Large intestine (tissue), 3 donors: ENCODE data around the gene NOP53. TPM values are rescaled to one million over a fixed set of nuclear protein-coding genes. Genes with fewer than 3 reads are reported as not detected.
"Not testable (repeated sequence)": the region's sequence is repeated elsewhere in the genome, so short reads cannot be mapped to it uniquely, and the experiment has no call there.

ENCODE experiments used
- DNase-seq, 2 donors: peaks; one replicate each; pipeline versions ENCODE4 v3.0.0 to v3.0.0-alpha.2; 2013
- H3K27ac ChIP-seq: one replicate; pipeline ENCODE4 v1.5.1; 2013; ENCODE audit warnings: low read length
- H3K27me3 ChIP-seq: 2 replicates; pipeline ENCODE4 v1.6.1; 2013; ENCODE audit warnings: low read length; ENCODE audit not compliant: control insufficient read depth, insufficient read depth
- H3K36me3 ChIP-seq: 2 replicates; pipeline ENCODE4 v1.6.1; 2013; ENCODE audit warnings: low read length; ENCODE audit not compliant: control insufficient read depth, insufficient read depth
- H3K4me1 ChIP-seq: one replicate; pipeline ENCODE4 v1.6.1; 2013; ENCODE audit warnings: low read length; ENCODE audit not compliant: control insufficient read depth, insufficient read depth
- H3K4me3 ChIP-seq: one replicate; pipeline ENCODE4 v1.5.1; 2013; ENCODE audit warnings: low read length
- H3K9me3 ChIP-seq: one replicate; pipeline ENCODE4 v1.6.1; 2013; ENCODE audit warnings: mild to moderate bottlenecking, low read depth, low read length, moderate library complexity; ENCODE audit not compliant: control insufficient read depth
- WGBS: methylation state at CpG from one replicate; pipeline ENCODE4 v1.1.5; 2013; ENCODE audit warnings: low lambda C conversion rate; ENCODE audit not compliant: insufficient coverage; 5-methylcytosine and 5-hydroxymethylcytosine counted together
- polyA plus RNA-seq: library from polyadenylated mRNA; unstranded; fragments of 120-200 nt; gene quantifications from one replicate; pipeline ENCODE4 v1.2.1, GENCODE V29; 2013

The NOP53 gene
- polyA plus RNA-seq, 1 donor: 545 TPM

DNA sequence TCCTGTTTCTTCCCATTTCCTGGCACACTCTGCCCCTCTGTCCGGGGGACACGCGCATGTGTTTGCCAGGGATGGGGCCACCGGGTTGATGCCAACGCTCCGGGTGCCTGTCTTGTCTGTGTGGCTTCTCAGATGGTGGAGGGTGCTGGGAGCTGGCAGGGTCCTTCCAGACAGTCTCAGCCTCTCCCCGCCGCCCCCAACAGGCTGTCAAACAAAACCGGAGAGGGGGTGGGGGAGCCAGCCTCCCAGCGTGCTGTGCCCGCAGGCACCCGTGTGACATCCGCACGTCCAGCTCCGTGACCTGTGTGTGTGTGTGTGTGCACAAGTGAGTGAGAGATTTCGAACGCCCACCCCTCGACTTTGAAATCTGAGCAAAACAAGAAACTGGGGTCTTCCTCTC, 42.7 kb upstream of the NOP53 start:
- Histone ChIP-seq H3K27ac (no peak overlapping the region), H3K4me1 (no peaks in the 10 kb centered on the region), H3K36me3 (peaks cover 35% of the 10 kb centered on the region), H3K4me3 (no peak overlapping the region), H3K27me3 (peaks cover 2% of the 10 kb centered on the region), H3K9me3 (peaks cover 5% of the 10 kb centered on the region)
- WGBS: no CpG with 5 or more reads among the region's 18 CpGs
- no peak for DNase-seq

DNA sequence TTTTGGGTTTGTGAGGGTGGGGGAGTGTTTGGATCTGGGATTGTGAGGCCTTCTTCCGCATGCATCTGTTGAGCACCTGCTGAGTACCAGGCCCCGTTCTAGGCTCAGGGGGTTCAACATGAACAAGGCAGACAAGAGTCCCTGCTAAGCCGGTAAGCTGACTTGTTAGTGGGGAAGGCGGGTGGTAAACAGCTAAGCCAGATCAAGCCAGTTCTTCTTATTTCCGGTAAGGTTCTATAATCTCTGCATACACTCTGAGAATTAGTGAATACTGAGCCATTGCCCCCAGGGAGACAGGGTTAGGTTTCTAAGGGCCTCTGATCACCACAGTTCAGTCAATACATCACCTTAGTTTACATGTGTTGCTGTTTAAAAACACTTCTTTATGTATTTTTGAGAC, 42.0 kb upstream of the NOP53 start:
- H3K9me3 ChIP-seq: peaks cover 5% of the 10 kb centered on the region
- no peaks in the 10 kb centered on the region for H3K4me1 ChIP-seq
- no peak overlapping the region for H3K27ac ChIP-seq
- no peak for DNase-seq
- peaks cover 34% of the 10 kb centered on the region for H3K36me3 ChIP-seq
- peaks cover 2% of the 10 kb centered on the region for H3K27me3 ChIP-seq
- H3K4me3 ChIP-seq: no peak overlapping the region
- no CpG with 5 or more reads among the region's 5 CpGs for WGBS

DNA sequence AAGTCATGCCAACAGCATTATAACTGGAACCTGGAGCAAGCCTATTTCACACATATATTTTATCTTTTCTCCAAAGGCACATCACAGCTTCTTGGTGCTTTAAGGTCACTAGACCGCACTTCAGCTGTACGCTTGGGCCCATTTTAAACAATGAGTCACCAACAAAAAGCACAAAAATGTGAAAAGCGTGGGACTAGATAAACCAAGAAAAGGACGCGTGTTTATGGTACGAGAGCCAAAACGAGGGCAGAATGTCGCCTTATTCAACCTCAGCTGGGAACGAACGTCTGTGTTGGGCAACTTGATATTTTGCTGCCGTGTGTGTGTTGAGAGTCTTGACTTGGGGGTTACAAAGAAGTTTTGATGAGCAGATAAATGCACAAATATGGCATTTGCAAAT, 41.3 kb upstream of the NOP53 start:
- Histone ChIP-seq H3K27ac (no peak overlapping the region), H3K36me3 (peaks cover 27% of the 10 kb centered on the region), H3K9me3 (peaks cover 3% of the 10 kb centered on the region), H3K4me1 (no peaks in the 10 kb centered on the region), H3K4me3 (no peak overlapping the region), H3K27me3 (peaks cover 2% of the 10 kb centered on the region)
- no peak for DNase-seq
- 100% methylated on average over 2 of the region's 11 CpGs for WGBS

DNA sequence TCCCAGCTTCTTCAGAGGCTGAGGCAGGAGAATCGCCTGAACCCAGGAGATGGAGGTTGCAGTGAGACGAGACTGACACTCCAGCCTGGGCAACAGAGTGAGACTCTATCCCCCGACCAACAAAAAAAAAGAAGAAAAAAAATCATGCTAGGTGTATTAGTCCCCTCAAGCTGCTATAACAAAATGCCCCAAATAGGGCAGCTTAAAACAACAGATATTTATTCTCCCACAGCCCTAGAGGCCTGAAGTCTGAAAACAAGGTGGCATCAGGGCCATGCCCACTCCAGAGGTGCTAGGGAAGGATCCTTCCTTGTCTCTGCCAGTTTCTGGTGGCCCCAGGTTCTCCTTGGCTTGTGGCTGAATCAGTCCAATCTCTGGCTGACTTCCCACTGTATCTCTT, 40.7 kb upstream of the NOP53 start:
- H3K4me1 ChIP-seq: no peaks in the 10 kb centered on the region
- no peak overlapping the region for H3K27ac ChIP-seq
- H3K9me3 ChIP-seq: peaks cover 3% of the 10 kb centered on the region
- no CpG with 5 or more reads among the region's 3 CpGs for WGBS
- H3K27me3 ChIP-seq: peaks cover 2% of the 10 kb centered on the region
- no peak for DNase-seq
- peaks cover 21% of the 10 kb centered on the region for H3K36me3 ChIP-seq
- no peak overlapping the region for H3K4me3 ChIP-seq

DNA sequence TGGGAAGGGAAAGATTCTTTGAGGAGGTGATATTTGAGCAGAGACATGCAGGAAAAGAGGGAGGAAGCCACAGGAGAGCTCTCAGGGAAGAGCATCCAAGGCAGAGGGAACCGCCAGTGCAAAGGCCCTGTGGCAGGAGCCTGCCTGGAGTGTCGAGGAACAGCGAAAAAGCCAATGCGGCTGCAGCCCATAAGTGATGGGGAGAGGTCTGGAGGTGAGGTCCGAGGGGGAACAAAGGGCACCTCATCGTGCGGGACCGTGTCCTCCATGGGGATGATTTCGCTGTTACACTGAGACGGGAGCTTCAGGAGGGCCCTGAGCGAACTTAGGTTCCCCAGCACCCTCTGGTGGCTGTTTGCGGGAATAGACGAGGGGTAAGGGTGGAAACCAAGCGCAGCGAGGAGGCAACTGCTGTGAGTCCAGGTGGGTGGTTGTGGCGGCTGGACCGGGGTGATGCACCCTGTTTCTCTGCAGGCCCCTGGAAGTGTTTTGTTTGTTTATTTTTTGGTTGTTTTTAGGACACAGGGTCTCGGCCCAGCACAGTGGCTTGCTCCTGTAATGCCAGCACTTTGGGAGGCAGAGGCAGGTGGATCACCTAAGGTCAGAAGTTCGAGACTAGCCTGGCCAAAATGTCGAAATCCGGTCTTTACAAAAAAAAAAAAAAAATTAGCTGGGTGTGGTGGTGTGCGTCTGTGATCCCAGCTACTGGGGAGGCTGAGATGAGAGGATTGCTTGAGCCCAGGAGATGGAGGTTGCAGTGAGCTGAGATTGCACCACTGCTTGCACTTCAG, 38.0 kb upstream of the NOP53 start:
- no peak overlapping the region for H3K4me3 ChIP-seq
- H3K27me3 ChIP-seq: peaks cover 8% of the 10 kb centered on the region
- H3K36me3 ChIP-seq: peaks cover 6% of the 10 kb centered on the region
- H3K4me1 ChIP-seq: no peaks in the 10 kb centered on the region
- H3K27ac ChIP-seq: no peak overlapping the region
- WGBS: no CpG with 5 or more reads among the region's 22 CpGs
- peak; percentile 50 to 56 for DNase-seq
- H3K9me3 ChIP-seq: no peaks in the 10 kb centered on the region

DNA sequence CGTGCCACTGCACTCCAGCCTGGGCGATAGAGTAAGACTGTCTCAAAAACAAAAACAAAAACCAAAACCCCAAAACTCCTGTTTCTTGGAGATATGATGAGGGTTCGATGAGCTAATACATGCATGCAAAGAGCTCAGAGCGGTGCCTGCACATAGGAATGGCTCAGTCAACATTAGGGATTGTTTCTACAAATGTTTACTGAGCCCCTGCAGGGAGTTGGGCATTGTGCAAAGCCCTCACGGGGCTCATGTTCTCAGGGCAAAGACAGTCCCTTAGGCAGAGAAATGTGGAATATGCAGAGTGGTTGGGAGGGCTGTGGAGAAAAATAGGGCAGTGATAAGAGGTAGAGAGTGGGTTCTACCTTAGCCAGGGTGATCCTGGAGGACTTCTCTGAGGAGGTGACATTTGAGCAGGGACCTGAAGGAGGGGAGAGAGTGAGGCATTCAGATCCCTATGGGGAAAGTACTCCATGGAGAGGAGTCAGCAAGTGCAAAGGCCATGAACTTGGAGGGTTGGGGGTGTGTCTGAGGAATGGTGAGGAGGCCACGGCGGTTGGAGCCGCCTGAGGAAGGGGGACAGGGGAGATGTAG, 33.6 kb upstream of the NOP53 start:
- peaks cover 16% of the 10 kb centered on the region for H3K27me3 ChIP-seq

DNA sequence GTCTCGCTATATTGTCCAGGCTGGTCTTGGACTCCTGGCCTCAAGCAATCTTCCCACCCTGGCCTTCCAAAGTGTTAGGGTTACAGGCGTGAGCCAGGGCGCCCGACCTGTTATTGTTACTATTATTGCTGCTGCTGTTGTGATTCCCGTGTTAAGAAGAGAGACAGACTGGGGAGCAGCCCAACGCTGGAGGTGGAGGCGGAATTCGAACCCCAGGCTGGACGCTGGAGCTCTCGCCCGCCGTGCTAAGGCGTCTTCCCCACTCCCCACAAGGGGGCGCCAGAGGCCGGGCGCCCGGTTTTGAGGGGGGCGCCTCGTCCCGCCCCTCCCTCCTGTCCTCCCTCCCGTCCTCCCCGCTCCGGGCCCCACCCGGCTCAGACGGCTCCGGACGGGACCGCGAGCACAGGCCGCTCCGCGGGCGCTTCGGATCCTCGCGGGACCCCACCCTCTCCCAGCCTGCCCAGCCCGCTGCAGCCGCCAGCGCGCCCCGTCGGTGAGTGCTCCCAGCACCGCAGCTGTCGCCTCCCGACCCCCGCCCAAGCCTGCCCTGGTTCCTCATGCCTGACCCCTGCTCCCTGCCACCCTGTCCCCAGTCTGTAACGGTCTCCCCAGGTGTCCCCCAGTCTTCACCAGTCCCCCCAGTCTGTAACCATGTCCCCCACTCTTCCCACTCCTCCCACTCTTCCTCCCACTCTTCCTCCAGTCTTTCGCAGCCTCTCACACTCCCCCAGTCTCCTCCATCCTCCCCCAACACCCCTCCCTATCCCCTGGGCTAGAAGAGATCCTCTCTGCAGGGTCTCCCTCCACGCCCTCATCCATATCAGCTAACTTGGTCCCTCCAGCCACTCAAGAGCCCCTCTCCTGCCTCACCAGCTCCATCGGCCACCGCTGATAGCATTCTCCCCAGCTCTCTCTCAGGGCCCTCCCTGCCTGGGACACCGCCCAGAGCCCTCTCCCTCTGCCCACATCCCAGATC, 32.0 kb upstream of the NOP53 start, which contains the start of gene EHD2:
EHD2 (plus strand) TSS at position 377 of the 976 bp plus-strand sequence. CDS start 3,191 bp downstream, outside the sequence.
- Histone ChIP-seq H3K27ac (peak within 1 kb of the TSS; percentile 2), H3K27me3 (peaks cover 15% of the 10 kb centered on the region), H3K4me3 (peak within 1 kb of the TSS; percentile 43), H3K36me3 (peaks cover 2% of the 10 kb centered on the region), H3K4me1 (no peaks in the 10 kb centered on the region), H3K9me3 (peaks cover 3% of the 10 kb centered on the region)
- 30% methylated on average over 2 of the region's 52 CpGs for WGBS
- DNase-seq: peak in 1 of 2 donors; percentile 27

More for the DNA sequence above, 33.6 kb upstream of the NOP53 start:
- Histone ChIP-seq H3K9me3 (peaks cover 3% of the 10 kb centered on the region), H3K4me1 (no peaks in the 10 kb centered on the region), H3K4me3 (no peak overlapping the region), H3K36me3 (no peaks in the 10 kb centered on the region), H3K27ac (no peak overlapping the region)
- WGBS: 67% methylated on average over 3 of the region's 8 CpGs
- DNase-seq: no peak

DNA sequence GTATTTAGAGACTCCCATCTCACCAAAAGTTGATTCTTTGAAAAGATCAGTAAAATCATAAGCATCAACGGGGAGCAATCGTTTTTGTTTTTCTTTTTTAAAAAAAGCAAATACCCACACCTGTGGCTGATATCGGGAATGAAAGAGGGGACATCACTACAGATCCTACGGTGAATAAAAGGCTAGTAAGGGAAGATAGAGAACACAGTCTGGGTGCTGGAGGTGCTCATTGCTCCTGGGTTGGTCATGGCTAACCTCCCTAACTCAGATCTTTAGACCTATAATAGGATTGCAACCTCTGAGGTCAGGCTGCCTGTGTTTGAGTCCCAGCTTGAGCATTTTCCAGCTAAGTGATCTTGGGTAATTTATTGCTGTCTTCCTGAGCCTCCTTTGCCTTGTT, 31.0 kb upstream of the NOP53 start:
- H3K36me3 ChIP-seq: peaks cover 2% of the 10 kb centered on the region
- no peak overlapping the region for H3K27ac ChIP-seq
- peak overlapping the region; percentile 43 for H3K4me3 ChIP-seq
- peaks cover 3% of the 10 kb centered on the region for H3K9me3 ChIP-seq
- no peak for DNase-seq
- 100% methylated on average over 2 of the region's 4 CpGs for whole genome bisulfite sequencing
- peaks cover 2% of the 10 kb centered on the region for H3K4me1 ChIP-seq
- H3K27me3 ChIP-seq: peaks cover 15% of the 10 kb centered on the region

DNA sequence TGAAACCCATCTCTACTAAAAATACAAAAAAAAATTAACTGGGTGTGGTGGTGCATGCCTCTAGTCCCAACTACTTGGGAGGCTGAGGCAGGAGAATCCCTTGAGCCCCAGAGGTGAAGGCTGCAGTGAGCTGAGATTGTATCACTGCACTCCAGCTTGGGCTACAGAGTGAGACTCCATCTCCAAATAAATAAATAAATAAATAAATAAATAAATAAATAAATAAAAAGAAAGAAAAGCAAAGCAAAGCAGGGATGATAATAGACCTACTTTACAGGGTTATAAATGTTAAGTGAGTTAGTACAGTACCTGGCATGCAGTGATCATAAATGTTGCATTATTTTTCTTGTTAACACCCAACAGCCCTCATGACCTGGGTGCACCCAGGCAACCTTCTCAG, 30.5 kb upstream of the NOP53 start:
- H3K27me3 ChIP-seq: peaks cover 15% of the 10 kb centered on the region
- not testable (repeated sequence) for H3K27ac ChIP-seq, H3K36me3 ChIP-seq, DNase-seq, H3K4me3 ChIP-seq, H3K9me3 ChIP-seq, H3K4me1 ChIP-seq

DNA sequence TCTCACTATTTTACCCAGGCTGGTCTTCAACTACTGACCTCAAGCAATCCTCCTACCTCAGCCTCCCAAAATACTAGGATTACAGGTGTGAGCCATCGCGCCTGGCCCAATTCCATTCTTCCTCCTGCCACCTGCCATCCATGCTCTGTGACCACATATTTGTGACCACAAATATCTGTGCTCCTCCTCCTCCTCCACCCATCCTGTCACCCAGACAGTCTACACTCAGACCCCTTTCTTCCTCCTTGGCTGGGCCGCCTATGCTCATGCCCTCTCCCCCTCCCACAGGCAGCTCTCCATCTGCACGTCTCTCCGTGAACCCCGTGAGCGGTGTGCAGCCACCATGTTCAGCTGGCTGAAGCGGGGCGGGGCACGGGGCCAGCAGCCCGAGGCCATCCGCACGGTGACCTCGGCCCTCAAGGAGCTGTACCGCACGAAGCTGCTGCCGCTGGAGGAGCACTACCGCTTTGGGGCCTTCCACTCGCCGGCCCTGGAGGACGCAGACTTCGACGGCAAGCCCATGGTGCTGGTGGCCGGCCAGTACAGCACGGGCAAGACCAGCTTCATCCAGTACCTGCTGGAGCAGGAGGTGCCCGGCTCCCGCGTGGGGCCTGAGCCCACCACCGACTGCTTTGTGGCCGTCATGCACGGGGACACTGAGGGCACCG, 28.9 kb upstream of the NOP53 start:
- DNase-seq: no peak
- no peak overlapping the region for H3K27ac ChIP-seq
- no peak overlapping the region for H3K4me3 ChIP-seq
- WGBS: 80% methylated on average over 1 of the region's 32 CpGs
- H3K27me3 ChIP-seq: peaks cover 15% of the 10 kb centered on the region
- peaks cover 2% of the 10 kb centered on the region for H3K36me3 ChIP-seq
- peaks cover 3% of the 10 kb centered on the region for H3K9me3 ChIP-seq
- peaks cover 2% of the 10 kb centered on the region for H3K4me1 ChIP-seq
